Posterior cingulate gyrus (tissue), 11 donors: ENCODE data around the gene NTM.
A peak's percentile ranks its signal among the peaks of the same experiment; 100 is the strongest.
"Not testable (repeated sequence)": the region's sequence is repeated elsewhere in the genome, so short reads cannot be mapped to it uniquely, and the experiment has no call there.

ENCODE experiments used
- DNase-seq, 10 donors: peaks; one replicate each; pipeline versions ENCODE4 v3.0.0 to v3.0.0-alpha.2; 2020 to 2021; ENCODE audit warnings: mixed read lengths in 3 of 10
- intact Hi-C: fragments of 100-400 bp; cut with DNase I; formaldehyde crosslinking; loops from one replicate; pipeline ENCODE4 v1.15.1; 2023

Gene NTM

DNA sequence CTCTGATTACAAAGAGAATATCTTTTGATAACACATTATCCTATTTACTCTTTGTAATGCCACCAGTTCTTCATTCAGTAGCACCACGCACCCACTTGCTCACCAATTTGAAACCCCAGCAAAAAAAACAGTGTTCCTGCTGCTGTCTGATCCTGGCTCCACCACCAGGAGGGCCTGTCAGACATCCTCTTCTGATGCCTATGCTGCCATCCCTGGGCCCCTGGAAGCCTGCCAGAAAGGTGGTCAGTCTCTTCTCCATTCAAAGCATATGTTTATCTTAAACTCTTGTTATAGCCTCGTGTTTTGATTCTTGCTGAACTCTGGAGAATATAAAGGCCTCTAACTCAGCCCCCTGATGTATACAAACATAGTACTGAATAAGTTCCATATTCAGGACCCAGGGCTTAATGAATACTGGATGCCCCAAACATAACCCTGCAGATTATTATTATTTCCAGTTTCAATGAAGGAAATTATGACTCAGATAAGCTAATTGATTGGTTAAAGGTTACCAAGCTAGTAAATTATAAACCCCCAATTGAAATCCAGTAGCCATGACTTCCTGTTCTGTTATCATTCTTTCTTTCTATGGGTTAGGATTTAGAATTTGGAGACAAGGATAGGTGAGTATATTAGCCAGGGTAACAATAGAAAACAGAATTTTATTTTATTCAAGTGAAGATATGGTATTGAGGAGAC is 116.7 kb downstream of the NTM start:
- DNase-seq, result no peak
- intact Hi-C loops, result no loop called here

GRCh38 chr11:131488238-131488637 is 117.8 kb downstream of the NTM start:
- intact Hi-C loops, result no loop called here
- DNase-seq, result peak in 3 of 10 donors; percentile 31 to 50 (median 49)

DNA sequence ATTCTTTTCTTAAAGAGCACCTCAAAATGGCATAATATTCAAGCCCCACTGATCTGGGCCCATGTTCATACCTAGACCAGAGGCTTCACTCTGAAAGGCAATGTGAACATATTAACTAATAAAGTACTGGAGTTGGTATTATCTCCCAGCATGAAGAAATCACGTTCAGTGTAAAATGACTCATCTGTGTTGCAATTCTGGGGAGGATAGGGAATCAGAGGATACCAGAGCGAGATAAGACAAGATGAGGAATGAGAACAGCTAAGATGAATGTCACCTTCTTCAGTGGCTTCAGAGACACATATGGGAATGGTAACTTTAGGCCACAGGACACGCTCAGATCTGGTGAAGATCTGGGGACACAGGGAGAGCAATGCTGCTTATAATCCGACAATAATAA is 121.1 kb downstream of the NTM start:
- DNase-seq, result no peak
- intact Hi-C loops, result no loop called here

DNA sequence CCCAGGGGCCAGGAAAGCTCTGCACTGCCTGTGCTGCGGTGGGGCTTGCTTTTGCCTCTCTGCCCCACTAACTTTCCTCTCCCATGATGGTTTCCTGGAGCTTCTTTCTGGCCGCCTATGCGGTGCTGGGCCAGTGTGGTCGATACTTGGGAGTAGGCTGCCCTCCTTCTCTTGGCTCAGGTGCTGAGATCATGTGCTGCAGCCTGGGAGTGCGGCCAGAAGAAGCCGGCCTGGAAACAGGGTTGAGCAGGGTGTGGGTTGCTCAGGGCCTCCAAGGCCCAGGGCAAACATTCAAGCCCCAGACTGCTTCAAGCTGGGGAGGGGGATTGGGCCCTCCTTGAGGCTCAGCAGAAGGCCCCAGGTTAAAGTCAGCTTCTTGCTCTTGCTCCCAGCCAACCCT is 125.0 kb downstream of the NTM start:
- peak in 9 of 10 donors; percentile 49 to 89 (median 60) for DNase-seq
- intact Hi-C loops, result loop anchor here (5.0 kb wide), 1 partner anchor 123 kb away; the partner anchor contains the start of gene NTM

GRCh38 chr11:131497686-131498085 is 127.3 kb downstream of the NTM start:
- intact Hi-C loops, result loop anchor here (5.0 kb wide), 1 partner anchor 125 kb away; the partner anchor contains the start of gene NTM
- DNase-seq, result not testable (repeated sequence)

GRCh38 chr11:131498631-131499160 is 128.3 kb downstream of the NTM start:
- DNase-seq, result peak; percentile 37 to 94 (median 57)
- intact Hi-C loops, result loop anchor here (5.0 kb wide), 1 partner anchor 126 kb away; the partner anchor contains the start of gene NTM

DNA sequence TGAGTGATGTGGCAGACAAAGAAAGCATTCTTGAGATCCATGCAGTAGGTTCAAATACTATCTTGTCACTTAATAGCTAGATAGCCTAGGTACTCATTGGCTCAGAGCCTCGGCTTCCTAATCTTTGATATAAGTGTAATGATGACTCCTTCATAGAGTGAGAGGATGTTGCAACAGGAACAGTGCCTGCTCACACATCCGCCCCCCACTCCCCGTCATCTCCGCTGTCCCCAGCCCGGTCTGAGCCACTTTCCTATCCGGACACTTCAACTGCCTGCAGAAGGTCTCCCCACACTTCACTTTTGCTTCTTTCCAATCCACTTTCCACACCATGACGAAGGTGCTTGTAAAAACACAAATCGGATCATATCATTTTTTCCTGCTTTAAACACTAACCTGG is 128.8 kb downstream of the NTM start:
- intact Hi-C loops, result loop anchor here (5.0 kb wide), 1 partner anchor 127 kb away; the partner anchor contains the start of gene NTM

DNA sequence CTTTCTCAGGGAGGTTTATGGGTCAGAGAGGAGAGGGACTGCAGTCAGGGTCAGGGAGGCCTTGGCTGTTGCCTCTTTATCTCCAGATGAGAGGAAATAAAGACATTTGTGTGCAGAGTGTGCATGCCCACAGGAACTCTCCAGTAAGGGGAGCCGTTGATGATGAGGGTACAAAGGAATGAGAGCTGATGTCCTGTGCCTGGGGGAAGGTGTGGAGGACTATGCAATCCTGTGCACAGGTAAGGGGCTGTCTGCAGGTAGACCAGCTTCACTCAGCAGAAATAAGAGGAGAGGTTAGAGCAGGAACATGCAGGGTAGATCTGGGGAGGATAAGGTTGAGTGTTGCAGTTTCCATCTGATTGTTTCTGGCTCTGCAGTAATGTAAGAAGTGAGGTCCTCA is 132.6 kb downstream of the NTM start:
- intact Hi-C loops, result loop anchor here (5.0 kb wide), 2 partner anchors 256 to 441 kb away; no protein-coding TSS in a partner anchor
- no peak for DNase-seq

More for the DNA sequence above, 128.8 kb downstream of the NTM start:
- DNase-seq, result peak in 1 of 10 donors; percentile 88

GRCh38 chr11:131504199-131504949 is 134.0 kb downstream of the NTM start:
- peak; percentile 66 to 96 (median 74) for DNase-seq
- intact Hi-C loops, result loop anchor here (5.0 kb wide), 2 partner anchors 257 to 442 kb away; no protein-coding TSS in a partner anchor

DNA sequence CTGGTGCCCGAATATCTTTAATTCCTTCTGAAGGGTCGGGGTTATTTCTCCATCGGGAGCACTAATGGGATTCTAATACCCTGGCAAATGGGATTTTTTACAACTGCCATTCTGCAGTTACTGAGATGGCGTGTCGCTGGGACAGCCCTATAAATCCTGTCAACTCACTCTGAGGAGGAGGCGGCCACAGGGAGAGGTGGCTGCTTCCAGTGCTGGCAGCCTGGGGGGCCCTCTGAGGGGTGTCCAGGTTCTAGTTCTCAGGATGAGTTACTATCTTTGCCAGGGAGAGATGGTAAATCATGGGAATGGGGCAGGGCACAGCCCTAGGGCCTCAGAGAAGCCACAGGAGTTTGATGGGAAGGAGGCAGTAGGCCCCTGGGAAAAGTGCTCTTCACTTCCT is 135.9 kb downstream of the NTM start:
- intact Hi-C loops, result no loop called here
- no peak for DNase-seq

- no peak for DNase-seq
- intact Hi-C loops, result no loop called here
These were observed 140.2 kb downstream of the NTM start for GRCh38 chr11:131510662-131511061.

DNA sequence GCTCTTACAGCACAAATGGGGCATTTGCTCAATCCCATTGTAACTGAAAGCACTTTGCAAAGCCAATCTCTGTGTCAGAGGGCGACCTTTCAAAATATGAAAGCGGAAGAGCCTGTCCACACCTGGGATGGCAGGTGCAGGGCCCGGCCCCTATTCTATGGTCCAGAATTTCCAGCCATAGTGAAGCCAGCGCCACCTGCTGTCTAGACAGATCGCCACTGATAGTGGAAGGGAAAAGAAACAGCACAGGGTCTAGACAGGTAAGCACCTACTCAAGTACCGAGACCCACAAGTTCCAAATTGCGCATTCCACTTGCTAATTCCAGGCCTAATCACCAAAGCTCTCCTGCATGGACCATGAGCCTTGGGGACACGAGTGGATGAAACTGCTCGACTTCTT is 141.4 kb downstream of the NTM start:
- intact Hi-C loops, result no loop called here
- peak in 3 of 10 donors; percentile 39 to 40 (median 39) for DNase-seq

DNA sequence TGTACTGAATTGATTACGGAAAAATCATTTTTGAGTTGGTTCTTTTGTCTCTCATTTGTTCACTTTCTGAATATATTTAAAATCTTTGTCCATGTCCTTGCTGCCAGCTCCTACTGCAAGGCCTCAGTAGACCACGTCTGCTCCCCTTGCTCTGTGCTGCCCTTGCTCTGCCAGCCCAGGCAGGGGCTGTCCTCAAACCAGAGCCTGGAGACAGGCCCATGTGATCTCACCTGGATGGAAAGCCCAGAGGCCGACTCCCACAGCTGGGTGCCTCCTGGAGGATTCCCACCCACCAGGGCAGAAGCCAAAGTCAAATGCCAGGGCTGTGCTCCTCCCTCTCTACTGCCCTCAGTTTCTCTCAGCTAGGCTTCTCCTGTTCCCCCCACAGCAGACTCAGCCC is 141.8 kb downstream of the NTM start:
- DNase-seq, result no peak
- intact Hi-C loops, result no loop called here

- intact Hi-C loops, result no loop called here
- DNase-seq, result no peak
These were observed 143.6 kb downstream of the NTM start for GRCh38 chr11:131514062-131514461.

DNA sequence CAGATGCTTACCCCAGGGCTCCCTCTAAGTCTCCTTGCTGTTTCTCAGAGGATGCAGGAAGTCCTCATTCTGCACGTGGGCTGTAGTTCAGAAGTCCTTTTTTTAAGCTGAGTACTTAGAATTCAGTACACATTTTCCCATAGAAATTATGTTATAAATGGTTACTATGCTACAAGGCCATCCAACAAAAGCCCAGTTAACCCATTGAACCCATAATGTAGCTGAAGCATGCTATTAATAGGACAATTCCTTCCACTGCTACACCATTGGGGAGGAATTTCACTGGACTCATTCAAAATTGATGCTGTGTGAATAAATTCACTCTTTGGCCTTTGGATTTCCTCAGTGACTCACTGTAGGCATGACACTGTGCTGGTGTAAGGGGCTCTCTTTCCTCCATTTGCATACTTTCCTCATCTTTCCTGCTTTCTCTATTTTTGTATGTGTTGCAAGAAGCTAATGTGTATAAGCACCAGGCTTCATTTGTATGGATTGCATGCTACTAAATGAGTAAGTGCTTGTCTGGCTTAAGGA is 148.0 kb downstream of the NTM start:
- intact Hi-C loops, result no loop called here
- DNase-seq, result no peak

- intact Hi-C loops, result no loop called here
- DNase-seq, result no peak
These were observed 152.4 kb downstream of the NTM start for GRCh38 chr11:131522851-131523250.

- intact Hi-C loops, result loop anchor here (5.0 kb wide), 1 partner anchor 52 kb away; no protein-coding TSS in a partner anchor
- DNase-seq, result peak in 5 of 10 donors; percentile 59 to 90 (median 69)
These were observed 160.0 kb downstream of the NTM start for GRCh38 chr11:131530407-131530806.

DNA sequence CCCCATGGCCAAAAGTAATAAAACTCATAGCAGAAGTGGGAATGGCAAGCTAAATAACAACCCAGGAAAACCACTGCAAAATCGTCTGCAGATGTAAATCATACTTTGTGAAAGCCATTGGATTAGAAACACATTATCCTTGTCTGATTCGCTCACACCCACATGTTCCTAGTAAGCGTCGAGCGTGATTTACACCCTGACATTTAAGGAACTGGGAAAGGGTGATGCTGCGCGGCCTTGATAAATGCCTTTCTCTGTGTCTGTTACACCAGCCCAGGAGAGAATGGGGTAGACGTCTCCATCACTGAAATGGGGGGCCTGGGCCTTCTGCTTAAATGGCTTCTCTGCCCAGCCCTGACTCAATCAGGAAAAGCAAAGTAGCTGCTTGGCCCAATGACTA is 162.7 kb downstream of the NTM start:
- intact Hi-C loops, result loop anchor here (5.0 kb wide), 1 partner anchor 49 kb away; no protein-coding TSS in a partner anchor
- DNase-seq, result no peak

- intact Hi-C loops, result loop anchor here (5.0 kb wide), 1 partner anchor 48 kb away; no protein-coding TSS in a partner anchor
These were observed 163.6 kb downstream of the NTM start for GRCh38 chr11:131533998-131534397.

GRCh38 chr11:131534611-131535010 is 164.2 kb downstream of the NTM start:
- intact Hi-C loops, result loop anchor here (5.0 kb wide), 1 partner anchor 48 kb away; no protein-coding TSS in a partner anchor
- DNase-seq, result peak in 9 of 10 donors; percentile 38 to 93 (median 62)

More at GRCh38 chr11:131533998-131534397, 163.6 kb downstream of the NTM start:
- DNase-seq, result peak in 6 of 10 donors; percentile 43 to 94 (median 67)
